ENCODE results near the gene MOCOS. TPM values are rescaled to one million over a fixed set of nuclear protein-coding genes. Genes with fewer than 3 reads are reported as not detected.

Gene MOCOS
- total RNA-seq, 1 donor from 2014 or later = 2.2 TPM

DNA sequence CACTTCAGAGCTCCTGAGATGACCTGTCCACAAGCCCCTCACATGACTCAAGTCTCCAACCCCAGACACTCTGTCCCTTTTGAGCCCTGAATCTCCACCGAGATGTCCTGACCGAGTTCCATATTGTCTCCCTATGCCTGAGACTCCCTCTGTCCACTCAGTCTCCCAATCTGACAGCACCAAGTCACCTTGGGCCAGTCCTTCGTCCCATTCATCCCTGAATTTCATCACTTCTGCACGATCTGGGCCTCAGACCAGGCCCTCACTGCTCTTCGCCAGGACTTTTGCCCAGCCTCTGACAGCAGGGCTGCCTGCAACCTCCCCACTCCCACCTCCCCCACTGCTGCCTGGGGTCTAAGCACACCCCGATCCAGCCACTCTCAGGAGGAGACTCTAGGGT lies 4.3 kb upstream of the MOCOS start:
- no peaks in the 10 kb centered on the region for H3K36me3 ChIP-seq
- no peak overlapping the region for H3K4me3 ChIP-seq
- TF ChIP-seq, protein P1, sequence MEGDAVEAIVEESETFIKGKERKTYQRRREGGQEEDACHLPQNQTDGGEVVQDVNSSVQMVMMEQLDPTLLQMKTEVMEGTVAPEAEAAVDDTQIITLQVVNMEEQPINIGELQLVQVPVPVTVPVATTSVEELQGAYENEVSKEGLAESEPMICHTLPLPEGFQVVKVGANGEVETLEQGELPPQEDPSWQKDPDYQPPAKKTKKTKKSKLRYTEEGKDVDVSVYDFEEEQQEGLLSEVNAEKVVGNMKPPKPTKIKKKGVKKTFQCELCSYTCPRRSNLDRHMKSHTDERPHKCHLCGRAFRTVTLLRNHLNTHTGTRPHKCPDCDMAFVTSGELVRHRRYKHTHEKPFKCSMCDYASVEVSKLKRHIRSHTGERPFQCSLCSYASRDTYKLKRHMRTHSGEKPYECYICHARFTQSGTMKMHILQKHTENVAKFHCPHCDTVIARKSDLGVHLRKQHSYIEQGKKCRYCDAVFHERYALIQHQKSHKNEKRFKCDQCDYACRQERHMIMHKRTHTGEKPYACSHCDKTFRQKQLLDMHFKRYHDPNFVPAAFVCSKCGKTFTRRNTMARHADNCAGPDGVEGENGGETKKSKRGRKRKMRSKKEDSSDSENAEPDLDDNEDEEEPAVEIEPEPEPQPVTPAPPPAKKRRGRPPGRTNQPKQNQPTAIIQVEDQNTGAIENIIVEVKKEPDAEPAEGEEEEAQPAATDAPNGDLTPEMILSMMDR (IDR thresholded peaks at IDR 0.05) = no peak
- TF ChIP-seq POLR2A (IDR thresholded peaks at IDR 0.05) (no peak), POLR2AphosphoS5 (IDR thresholded peaks at IDR 0.05; ENCODE audit: insufficient read depth in 1 of 2, low read depth in 1 of 2) (no peak)
- H3K4me1 ChIP-seq = peaks cover 18% of the 10 kb centered on the region
- H3K27me3 ChIP-seq = no peaks in the 10 kb centered on the region
- intact Hi-C loops (cut with DNase I) = no loop called here
- no peak for DNase-seq (ENCODE audit: extremely low spot score in 2 of 2)
- no peak overlapping the region for H3K27ac ChIP-seq
- no peaks in the 10 kb centered on the region for H3K9me3 ChIP-seq

DNA sequence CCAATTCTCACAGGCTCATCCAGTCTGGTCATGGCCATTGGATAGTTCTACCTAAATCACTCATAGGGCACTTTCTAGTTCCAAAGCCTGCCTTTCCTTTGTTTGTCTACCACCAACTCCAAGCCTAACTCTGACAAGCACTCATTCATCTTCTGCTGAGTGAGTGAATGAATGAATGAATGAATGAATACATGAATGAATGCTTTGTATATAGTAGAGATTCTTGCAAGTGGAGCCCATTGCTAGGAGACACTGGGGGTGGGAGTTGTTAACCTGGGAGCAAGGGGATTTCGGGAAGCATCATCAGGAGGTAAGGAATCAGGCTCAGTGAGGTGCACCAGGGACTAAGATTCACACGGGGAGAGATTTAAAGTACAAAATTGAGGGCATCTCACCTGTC lies 3.3 kb upstream of the MOCOS start:
- Histone ChIP-seq H3K4me1 (peaks cover 25% of the 10 kb centered on the region), H3K27ac (no peak overlapping the region), H3K36me3 (no peaks in the 10 kb centered on the region), H3K9me3 (no peaks in the 10 kb centered on the region), H3K27me3 (no peaks in the 10 kb centered on the region), H3K4me3 (no peak overlapping the region)
- DNase-seq (ENCODE audit: extremely low spot score in 2 of 2) = no peak
- intact Hi-C loops (cut with DNase I) = no loop called here
- no peak for TF ChIP-seq POLR2AphosphoS5 (IDR thresholded peaks at IDR 0.05; ENCODE audit: insufficient read depth in 1 of 2, low read depth in 1 of 2)
- TF ChIP-seq, protein P1 (IDR thresholded peaks at IDR 0.05) = no peak
- TF ChIP-seq POLR2A (IDR thresholded peaks at IDR 0.05) = no peak

DNA sequence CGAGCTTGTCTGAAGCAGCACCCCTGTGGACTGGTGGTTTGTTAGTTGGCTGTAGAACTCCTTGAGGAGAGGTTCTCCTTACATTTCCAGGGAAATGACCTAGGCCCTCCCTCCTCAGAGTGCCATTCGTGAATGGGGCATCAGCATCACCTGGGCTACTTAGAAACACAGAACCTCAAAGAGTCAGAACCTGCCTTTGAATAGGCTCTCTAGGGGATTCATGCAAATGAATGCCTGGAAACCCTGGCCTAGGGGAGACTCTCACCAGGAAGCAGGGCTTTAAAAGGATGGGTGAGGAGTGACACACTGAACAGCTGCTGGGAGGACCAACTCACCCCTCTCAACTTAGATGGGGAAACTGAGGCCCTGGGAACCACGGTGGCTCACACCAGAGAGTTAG lies 2.1 kb upstream of the MOCOS start:
- no peak overlapping the region for H3K27ac ChIP-seq
- TF ChIP-seq, protein P1 (IDR thresholded peaks at IDR 0.05) = no peak
- TF ChIP-seq POLR2A (IDR thresholded peaks at IDR 0.05) (no peak), POLR2AphosphoS5 (IDR thresholded peaks at IDR 0.05; ENCODE audit: insufficient read depth in 1 of 2, low read depth in 1 of 2) (no peak)
- H3K9me3 ChIP-seq = no peaks in the 10 kb centered on the region
- H3K36me3 ChIP-seq = no peaks in the 10 kb centered on the region
- H3K4me3 ChIP-seq = no peak overlapping the region
- H3K4me1 ChIP-seq = peaks cover 25% of the 10 kb centered on the region
- DNase-seq (ENCODE audit: extremely low spot score in 2 of 2) = no peak
- no peaks in the 10 kb centered on the region for H3K27me3 ChIP-seq
- intact Hi-C loops (cut with DNase I) = no loop called here

DNA sequence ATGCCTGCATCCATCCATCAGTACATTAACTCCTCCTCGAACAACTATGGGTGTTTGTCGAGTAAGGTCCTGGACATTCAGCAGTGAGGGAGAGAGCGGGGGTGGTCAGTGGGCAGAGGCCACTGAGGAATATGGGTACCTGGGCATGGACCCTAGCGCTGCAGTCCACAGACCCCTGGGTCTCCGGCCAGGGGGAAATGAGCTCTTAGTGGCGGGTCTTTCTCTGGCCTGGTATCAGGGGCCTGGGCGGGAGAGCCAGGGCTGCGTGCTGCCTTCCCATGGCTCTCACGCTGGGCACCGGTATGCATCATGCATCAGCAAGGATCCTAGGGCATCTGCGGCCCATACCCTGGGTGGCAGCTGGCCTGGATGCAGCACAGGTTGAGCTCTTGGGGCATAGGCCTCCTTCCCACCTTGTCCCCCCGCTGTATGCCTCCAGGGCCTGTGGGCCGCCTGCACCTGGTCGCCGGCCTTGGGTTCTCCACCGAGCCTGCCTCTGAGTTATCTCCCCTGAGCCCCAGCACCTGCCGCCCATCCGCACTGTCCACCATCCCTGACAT lies 1.3 kb upstream of the MOCOS start:
- H3K36me3 ChIP-seq = no peaks in the 10 kb centered on the region
- H3K27ac ChIP-seq = no peak overlapping the region
- intact Hi-C loops (cut with DNase I) = no loop called here
- TF ChIP-seq POLR2A (IDR thresholded peaks at IDR 0.05) = no peak
- no peak for TF ChIP-seq POLR2AphosphoS5 (IDR thresholded peaks at IDR 0.05; ENCODE audit: insufficient read depth in 1 of 2, low read depth in 1 of 2)
- TF ChIP-seq, protein P1 (IDR thresholded peaks at IDR 0.05) = no peak
- no peak overlapping the region for H3K4me3 ChIP-seq
- DNase-seq (ENCODE audit: extremely low spot score in 2 of 2) = no peak
- peaks cover 25% of the 10 kb centered on the region for H3K4me1 ChIP-seq
- H3K9me3 ChIP-seq = no peaks in the 10 kb centered on the region
- no peaks in the 10 kb centered on the region for H3K27me3 ChIP-seq

DNA sequence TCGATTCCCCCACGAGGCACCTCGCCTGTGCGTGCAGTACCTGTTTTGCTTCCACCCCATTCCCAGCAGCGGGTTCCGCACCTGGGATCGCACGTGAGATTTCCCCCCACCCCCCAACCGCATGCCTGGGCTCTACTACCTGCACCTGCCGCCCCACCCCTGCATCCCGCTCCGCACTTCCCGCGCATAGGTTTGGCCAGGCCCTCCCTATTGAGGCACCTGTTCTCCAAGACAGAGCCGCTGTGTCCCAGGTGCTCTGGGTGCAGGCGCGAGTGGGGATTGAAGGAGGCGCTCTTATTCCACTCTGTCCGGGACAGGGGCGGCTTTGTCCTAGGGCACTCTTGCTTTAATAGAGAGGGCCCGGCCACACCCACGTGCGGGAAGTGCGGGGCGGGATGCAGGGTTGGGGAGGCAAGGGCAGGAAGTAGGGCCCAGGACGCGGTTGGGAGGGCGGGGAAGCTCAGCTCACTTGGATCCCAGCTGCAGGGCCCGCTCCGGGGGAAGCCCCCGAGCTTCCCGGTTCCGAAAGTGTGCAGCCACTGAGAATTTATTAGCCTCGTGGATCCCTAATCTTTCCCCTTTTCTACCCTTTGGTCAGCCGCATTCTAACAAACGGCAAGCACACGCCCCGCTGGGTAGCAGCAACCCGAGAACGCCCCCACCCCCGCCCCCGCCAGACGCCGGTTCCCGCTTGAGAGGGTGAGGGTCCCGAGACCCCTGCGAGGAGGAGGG lies 670 bp upstream of the MOCOS start:
- H3K4me1 ChIP-seq = peaks cover 25% of the 10 kb centered on the region
- H3K27ac ChIP-seq = no peak overlapping the region
- no peaks in the 10 kb centered on the region for H3K9me3 ChIP-seq
- DNase-seq (ENCODE audit: extremely low spot score in 2 of 2) = no peak
- no peaks in the 10 kb centered on the region for H3K36me3 ChIP-seq
- no peaks in the 10 kb centered on the region for H3K27me3 ChIP-seq
- intact Hi-C loops (cut with DNase I) = no loop called here
- peak overlapping the region; percentile 64 to 67 for H3K4me3 ChIP-seq
- TF ChIP-seq POLR2AphosphoS5 (IDR thresholded peaks at IDR 0.05; ENCODE audit: insufficient read depth in 1 of 2, low read depth in 1 of 2) = no peak
- no peak for TF ChIP-seq POLR2A (IDR thresholded peaks at IDR 0.05)
- TF ChIP-seq, protein P1 (IDR thresholded peaks at IDR 0.05) = no peak

All from vagina (tissue), 2 donors.